HG02610 (cell line): Measurements from ENCODE around the gene BEST1.
"Not testable (repeated sequence)": the region's sequence is repeated elsewhere in the genome, so short reads cannot be mapped to it uniquely, and the experiment has no call there.

ENCODE experiments used
- ATAC-seq: cut with Tn5 transposase; IDR thresholded peaks from one replicate; pipeline ENCODE4 v1.9.1; 2021; ENCODE audit warnings: mild to moderate bottlenecking, moderate library complexity; ENCODE audit not compliant: unreplicated experiment

BEST1 gene

GRCh38 chr11:61946894-61947293 lies 3.3 kb upstream of the BEST1 start:
- ATAC-seq = no peak

GRCh38 chr11:61947486-61948210 lies 2.5 kb upstream of the BEST1 start:
- no peak for ATAC-seq

GRCh38 chr11:61948505-61948904 lies 1.6 kb upstream of the BEST1 start:
- ATAC-seq = no peak

- ATAC-seq = no peak
These were observed 749 bp upstream of the BEST1 start for GRCh38 chr11:61949169-61950034.

- ATAC-seq = no peak
These were observed 1.5 kb downstream of the BEST1 start for GRCh38 chr11:61951484-61952135.

- ATAC-seq = no peak
These were observed 2.7 kb downstream of the BEST1 start for GRCh38 chr11:61952882-61953281.

GRCh38 chr11:61953632-61954031 lies 3.5 kb downstream of the BEST1 start:
- ATAC-seq = not testable (repeated sequence)

GRCh38 chr11:61954106-61954850 lies 4.1 kb downstream of the BEST1 start:
- no peak for ATAC-seq

GRCh38 chr11:61954851-61955421 lies 4.8 kb downstream of the BEST1 start:
- ATAC-seq = no peak

- ATAC-seq = no peak
These were observed 5.4 kb downstream of the BEST1 start for GRCh38 chr11:61955422-61956135.

- no peak for ATAC-seq
These were observed 6.3 kb downstream of the BEST1 start for GRCh38 chr11:61956191-61957020.

- no peak for ATAC-seq
These were observed 7.0 kb downstream of the BEST1 start for GRCh38 chr11:61957021-61957770.

- ATAC-seq = no peak
These were observed 8.4 kb downstream of the BEST1 start for GRCh38 chr11:61958590-61958989.

- no peak for ATAC-seq
These were observed 9.0 kb downstream of the BEST1 start for GRCh38 chr11:61959114-61959513.

- ATAC-seq = no peak
These were observed 9.5 kb downstream of the BEST1 start for GRCh38 chr11:61959678-61960077.

- no peak for ATAC-seq
These were observed 10.4 kb downstream of the BEST1 start for GRCh38 chr11:61960532-61960931.

- ATAC-seq = no peak
These were observed 11.5 kb downstream of the BEST1 start for GRCh38 chr11:61961570-61962212.
